Psoas muscle (tissue), 8 donors: Measurements from ENCODE around the gene CCDC34. TPM values are rescaled to one million over a fixed set of nuclear protein-coding genes. Genes with fewer than 3 reads are reported as not detected.

Experiments used
- ATAC-seq, 4 donors: fragments of 200-7000 bp; cut with Tn5 transposase; one replicate each; pipeline ENCODE4 v1.9.1; 2020; ENCODE audit warnings: moderate library complexity in 3 of 4, mild to moderate bottlenecking in 2 of 4
- DNase-seq, 2 donors: peaks; one replicate each; pipeline ENCODE4 v3.0.0-alpha.2; 2020
- H3K27ac ChIP-seq: fragments of 200-600 bp; one replicate; pipeline ENCODE4 v1.8.0; 2022
- H3K27me3 ChIP-seq, 3 donors: fragments of 200-600 bp in 1 of 3; one replicate each; pipeline versions ENCODE4 v1.6.1 to v1.8.0; 2013 to 2022; ENCODE audit warnings: low read length in 2 of 3, mild to moderate bottlenecking in 2 of 3, moderate library complexity in 1 of 3; ENCODE audit not compliant: insufficient read depth in 3 of 3
- H3K36me3 ChIP-seq, 2 donors: fragments of 200-600 bp in 1 of 2; one replicate each; pipeline versions ENCODE4 v1.6.1 to v1.8.0; 2013 to 2022; ENCODE audit warnings: low read depth in 1 of 2, mild to moderate bottlenecking in 1 of 2, moderate library complexity in 1 of 2; ENCODE audit not compliant: insufficient read depth in 1 of 2
- H3K4me1 ChIP-seq: fragments of 200-600 bp; one replicate; pipeline ENCODE4 v1.8.0; 2022
- H3K4me3 ChIP-seq: fragments of 200-600 bp; one replicate; pipeline ENCODE4 v1.8.0; 2022; ENCODE audit warnings: mild to moderate bottlenecking
- H3K9me3 ChIP-seq: fragments of 200-600 bp; one replicate; pipeline ENCODE4 v1.8.0; 2022
- WGBS, 3 donors: extraction: QIAGEN DNeasy Blood & Tissue Kit; methylation state at CpG; one replicate each; pipeline versions ENCODE4 v1.1.6 to v1.1.7; 2013; 5-methylcytosine and 5-hydroxymethylcytosine counted together
- intact Hi-C, 2 donors: fragments of 100-400 bp; cut with DNase I; formaldehyde crosslinking; loops; one replicate each; pipeline versions ENCODE4 v1.11.0 to v1.14.2; 2022
- polyA plus RNA-seq, 3 donors: library from polyadenylated mRNA; stranded (reverse); fragments of 200-250 nt; gene quantifications; one replicate each; pipeline ENCODE4 v1.2.3, GENCODE V29; 2013
- total RNA-seq, 4 donors: library from RNA; stranded (reverse); fragmentation: NEBNext Ultra II Directional in 2 of 4; extraction: Animal tissue kit (Norgen Biotek cat#: 25700) in 2 of 4; gene quantifications; one replicate each; pipeline versions ENCODE4 v1.2.1 to v1.2.4, GENCODE V29; 2021 to 2023
- TF ChIP-seq, protein P1 (sequence below): fragments of 200-600 bp; IDR thresholded peaks from one replicate; pipeline ENCODE4 v1.8.0; 2022; ENCODE audit warnings: antibody characterized with exemption
- donor health status: healthy with polysubstance abuse.
- donor health status: DM: no; HTN: no; CAD: no; lungs with moderate emphysema.
- donor health status: Bipolar disorder and iron deficiency.
- donor health status: healthy.
- donor health status: DM: yes; HTN: yes; CAD: no.
- donor health status: DM: no; HTN: no; CAD: no.
- donor health status: DM: no; HTN: no; CAD: no.
- donor health status: DM: yes; HTN: yes; CAD: no.

The CCDC34 gene
- total and polyA plus RNA-seq, 7 donors, result 1.9 to 7.6 (median 3.4) TPM

DNA sequence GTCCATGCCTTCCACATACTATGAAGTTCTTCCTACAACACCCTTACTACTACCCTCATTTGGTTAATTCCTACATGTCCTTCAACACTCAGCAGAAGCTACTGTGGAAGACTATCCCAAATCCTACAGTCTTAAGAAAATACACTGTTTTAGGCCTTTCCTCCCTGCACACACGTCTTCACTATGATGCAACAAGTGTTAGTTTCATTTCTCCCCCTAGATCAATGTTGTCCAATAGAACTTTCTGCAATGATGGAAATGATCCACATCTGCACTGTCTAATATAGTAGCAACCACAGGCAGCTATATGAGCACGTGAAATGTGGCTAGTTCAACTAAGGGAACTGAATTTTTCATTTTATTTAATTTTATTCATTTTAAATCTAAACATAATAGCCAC lies 46.7 kb upstream of the CCDC34 start:
- Histone ChIP-seq H3K36me3 (peaks cover 0 to 12% of the 10 kb centered on the region in 2 donors), H3K4me3 (no peak overlapping the region), H3K4me1 (no peaks in the 10 kb centered on the region), H3K9me3 (no peaks in the 10 kb centered on the region), H3K27me3 (no peaks in the 10 kb centered on the region), H3K27ac (no peak overlapping the region)
- 81 to 91% (median 82%) methylated on average over 2 of the region's 2 CpGs for WGBS, 3 donors
- DNase-seq, result no peak
- ATAC-seq, result no peak
- TF ChIP-seq, protein P1, sequence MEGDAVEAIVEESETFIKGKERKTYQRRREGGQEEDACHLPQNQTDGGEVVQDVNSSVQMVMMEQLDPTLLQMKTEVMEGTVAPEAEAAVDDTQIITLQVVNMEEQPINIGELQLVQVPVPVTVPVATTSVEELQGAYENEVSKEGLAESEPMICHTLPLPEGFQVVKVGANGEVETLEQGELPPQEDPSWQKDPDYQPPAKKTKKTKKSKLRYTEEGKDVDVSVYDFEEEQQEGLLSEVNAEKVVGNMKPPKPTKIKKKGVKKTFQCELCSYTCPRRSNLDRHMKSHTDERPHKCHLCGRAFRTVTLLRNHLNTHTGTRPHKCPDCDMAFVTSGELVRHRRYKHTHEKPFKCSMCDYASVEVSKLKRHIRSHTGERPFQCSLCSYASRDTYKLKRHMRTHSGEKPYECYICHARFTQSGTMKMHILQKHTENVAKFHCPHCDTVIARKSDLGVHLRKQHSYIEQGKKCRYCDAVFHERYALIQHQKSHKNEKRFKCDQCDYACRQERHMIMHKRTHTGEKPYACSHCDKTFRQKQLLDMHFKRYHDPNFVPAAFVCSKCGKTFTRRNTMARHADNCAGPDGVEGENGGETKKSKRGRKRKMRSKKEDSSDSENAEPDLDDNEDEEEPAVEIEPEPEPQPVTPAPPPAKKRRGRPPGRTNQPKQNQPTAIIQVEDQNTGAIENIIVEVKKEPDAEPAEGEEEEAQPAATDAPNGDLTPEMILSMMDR, result no peak
- intact Hi-C loops, result no loop called here

DNA sequence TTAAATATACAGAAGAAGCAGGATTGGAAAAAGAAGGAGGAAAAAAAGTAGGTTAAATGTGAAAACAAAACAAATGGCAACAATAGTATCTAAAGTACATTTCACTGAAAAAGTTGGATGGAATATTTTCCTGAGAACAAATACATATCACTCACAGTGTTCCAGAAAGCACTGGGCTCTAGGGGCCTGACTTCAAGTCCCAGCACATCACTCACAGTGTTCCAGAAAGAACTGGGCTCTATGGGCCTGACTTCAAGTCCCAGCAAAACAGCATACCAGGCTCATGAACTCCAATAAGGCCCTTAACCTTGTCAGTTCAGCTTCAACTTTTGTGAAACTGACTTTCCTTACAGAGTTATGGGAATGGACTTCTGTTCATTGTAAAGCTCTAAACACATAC lies 46.0 kb upstream of the CCDC34 start:
- H3K4me1 ChIP-seq, result no peaks in the 10 kb centered on the region
- TF ChIP-seq, protein P1, result no peak
- no peaks in the 10 kb centered on the region for H3K9me3 ChIP-seq
- no peak overlapping the region for H3K4me3 ChIP-seq
- H3K27ac ChIP-seq, result no peak overlapping the region
- peaks cover 0 to 12% of the 10 kb centered on the region in 2 donors for H3K36me3 ChIP-seq
- no peaks in the 10 kb centered on the region for H3K27me3 ChIP-seq
- ATAC-seq (no peak), DNase-seq (no peak)
- intact Hi-C loops, result no loop called here

DNA sequence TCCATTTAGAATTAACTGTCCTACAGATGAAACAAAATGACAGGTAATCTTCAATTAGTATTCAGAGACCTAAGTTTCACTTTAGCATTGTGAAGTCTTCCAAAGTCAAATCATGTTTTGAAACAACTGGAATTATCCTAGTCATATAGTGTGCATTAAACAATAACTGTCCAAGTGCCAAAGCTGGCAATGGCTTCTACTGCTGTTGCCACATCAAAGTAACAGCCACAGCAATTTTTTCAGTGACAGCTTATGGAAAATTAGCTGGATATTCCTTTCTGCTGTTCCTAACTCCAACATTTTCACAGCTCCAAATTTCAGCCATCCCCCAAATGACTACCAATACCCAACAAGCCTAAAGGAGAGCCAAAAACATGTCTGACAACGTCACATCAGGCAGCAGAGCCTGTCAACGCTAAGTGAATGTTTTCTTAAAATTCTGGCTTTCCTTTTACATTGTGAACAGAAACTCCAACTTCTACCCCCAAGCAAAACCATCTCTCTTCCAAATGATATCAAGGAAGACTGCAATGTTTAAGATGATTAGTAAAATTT lies 45.3 kb upstream of the CCDC34 start:
- Histone ChIP-seq H3K27me3 (no peaks in the 10 kb centered on the region), H3K4me1 (no peaks in the 10 kb centered on the region), H3K27ac (no peak overlapping the region), H3K4me3 (no peak overlapping the region), H3K9me3 (no peaks in the 10 kb centered on the region), H3K36me3 (peaks cover 0 to 12% of the 10 kb centered on the region in 2 donors)
- WGBS, 3 donors, result 72 to 85% (median 81%) methylated on average over 2 of the region's 2 CpGs
- TF ChIP-seq, protein P1, result no peak
- intact Hi-C loops, result no loop called here
- DNase-seq (no peak), ATAC-seq (no peak)

DNA sequence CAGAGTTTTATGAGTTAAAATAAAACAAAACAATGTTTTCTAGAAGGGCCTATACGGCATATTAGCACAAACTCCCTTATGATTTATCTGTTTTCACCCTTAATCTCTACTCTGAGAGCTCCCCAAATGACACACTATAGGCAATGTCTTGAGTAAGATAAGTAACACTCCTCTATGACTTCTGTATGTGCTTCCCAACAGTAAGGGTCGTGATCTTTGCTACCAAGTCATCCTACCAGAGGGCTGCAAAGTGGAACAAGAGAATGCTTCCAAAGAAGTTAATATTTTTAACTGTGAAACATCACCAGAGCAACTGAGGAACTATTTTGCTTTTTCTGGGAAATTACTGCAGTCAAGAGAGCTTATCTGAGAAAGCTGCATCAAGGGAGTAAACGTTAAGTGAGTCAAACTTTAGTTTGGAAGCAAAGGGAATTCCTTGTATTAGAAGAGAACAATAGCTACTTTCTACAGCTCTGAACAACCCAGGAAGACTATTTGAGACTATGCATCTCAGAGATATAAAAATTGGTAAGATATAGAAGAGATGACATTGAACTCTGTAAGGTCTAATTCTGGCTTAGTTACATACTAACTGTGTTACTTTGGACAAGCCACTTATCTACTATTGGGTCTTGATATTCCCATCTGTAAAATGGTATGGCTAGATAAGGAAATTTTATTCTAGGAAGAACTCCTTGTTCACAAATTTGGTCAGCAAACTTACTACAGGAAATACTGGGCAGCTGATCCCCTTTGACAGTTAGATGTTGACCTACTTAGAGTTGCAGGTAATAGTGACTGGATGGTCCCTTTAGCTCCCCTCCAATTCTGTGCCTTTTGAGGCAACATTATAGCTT lies 43.7 kb upstream of the CCDC34 start:
- intact Hi-C loops, result no loop called here
- H3K27ac ChIP-seq, result no peak overlapping the region
- H3K27me3 ChIP-seq, result no peaks in the 10 kb centered on the region
- H3K4me1 ChIP-seq, result no peaks in the 10 kb centered on the region
- no peak for DNase-seq
- peaks cover 0 to 12% of the 10 kb centered on the region in 2 donors for H3K36me3 ChIP-seq
- TF ChIP-seq, protein P1, result no peak
- H3K4me3 ChIP-seq, result no peak overlapping the region
- no peak for ATAC-seq
- WGBS, 3 donors, result 73 to 85% (median 78%) methylated on average over 3 of the region's 3 CpGs
- H3K9me3 ChIP-seq, result no peaks in the 10 kb centered on the region
